ENCODE results near the gene FN3K.

Gene FN3K

GRCh38 chr17:82698974-82699442, 36.4 kb upstream of the FN3K start (continued):
- TF ChIP-seq ZNF223 (tag by site-specific recombination; IDR thresholded peaks at IDR 0.05) = no peak
- peak; percentile 39; the same call in 1 of the 2 replicates for TF ChIP-seq GLIS1 (tag by site-specific recombination; IDR thresholded peaks at IDR 0.05)
- TF ChIP-seq SETDB1 (IDR thresholded peaks at IDR 0.05; ENCODE audit: insufficient read length, low read length) = no peak
- TF ChIP-seq ZNF658 (tag by site-specific recombination; IDR thresholded peaks at IDR 0.05) = no peak
- peak; percentile 91 for TF ChIP-seq ZSCAN4 (tag by site-specific recombination; IDR thresholded peaks at IDR 0.05)
- TF ChIP-seq ZFP37 (tag by site-specific recombination; IDR thresholded peaks at IDR 0.05) = no peak
- no peak for TF ChIP-seq ZXDB (tag by site-specific recombination; IDR thresholded peaks at IDR 0.05)
- peak; percentile 68 for TF ChIP-seq PATZ1 (tag by site-specific recombination; IDR thresholded peaks at IDR 0.05)
- TF ChIP-seq ZNF175 (tag by site-specific recombination; IDR thresholded peaks at IDR 0.05) = no peak
- peak; percentile 19; the same call in 1 of the 2 replicates for TF ChIP-seq EGR2 (tag by site-specific recombination; IDR thresholded peaks at IDR 0.05; ENCODE audit: low read depth)
- no peak for TF ChIP-seq ZNF280D (tag by site-specific recombination; IDR thresholded peaks at IDR 0.05)
- TF ChIP-seq REPIN1 (tag by site-specific recombination; IDR thresholded peaks at IDR 0.05; ENCODE audit: low read depth) = no peak
- TF ChIP-seq ZFP3 (tag by site-specific recombination; IDR thresholded peaks at IDR 0.05; ENCODE audit: low read depth) = no peak
- no peak for TF ChIP-seq ZBTB48 (tag by site-specific recombination; IDR thresholded peaks at IDR 0.05)
- TF ChIP-seq GLI4 (tag by site-specific recombination; IDR thresholded peaks at IDR 0.05) = no peak
- no peak for TF ChIP-seq ZNF580 (tag by site-specific recombination; IDR thresholded peaks at IDR 0.05)
- 0 out of 2 replicates have a peak, but pooled peaks have one; percentile 15 for TF ChIP-seq ZNF600 (tag by site-specific recombination; IDR thresholded peaks at IDR 0.05)
- no peak for TF ChIP-seq ZNF26 (tag by site-specific recombination; IDR thresholded peaks at IDR 0.05)
- no peak for TF ChIP-seq ZBTB49 (tag by site-specific recombination; IDR thresholded peaks at IDR 0.05; ENCODE audit: low read depth)
- TF ChIP-seq KLF8 (tag by site-specific recombination; IDR thresholded peaks at IDR 0.05) = peak; percentile 44; the same call in 1 of the 2 replicates
- TF ChIP-seq ZNF791 (tag by site-specific recombination; IDR thresholded peaks at IDR 0.05) = no peak
- TF ChIP-seq ZBTB11 (tag by site-specific recombination; conservative IDR thresholded peaks at IDR 0.05; ENCODE audit: low read depth) = peak; percentile 39; the same call in 1 of the 2 replicates
- TF ChIP-seq ZNF354C (tag by site-specific recombination; IDR thresholded peaks at IDR 0.05; ENCODE audit: borderline replicate concordance, low read depth) = no peak
- TF ChIP-seq ZNF660 (tag by site-specific recombination; IDR thresholded peaks at IDR 0.05) = no peak
- no peak for TF ChIP-seq ZNF654 (tag by site-specific recombination; IDR thresholded peaks at IDR 0.05; ENCODE audit: low read depth)
- no peak for TF ChIP-seq ZNF140 (tag by site-specific recombination; IDR thresholded peaks at IDR 0.05)

Measured in HEK293 (cell line).